Panc1 (cell line): Measurements from ENCODE around the gene NIPAL3. TPM values are rescaled to one million over a fixed set of nuclear protein-coding genes. Genes with fewer than 3 reads are reported as not detected.

Experiments used
- ATAC-seq: fragments of 200-7000 bp; cut with Tn5 transposase; 2 replicates; pipeline ENCODE4 v1.9.1; 2020; ENCODE audit warnings: mild to moderate bottlenecking, moderate library complexity
- BruUV-seq: library from RNA; stranded (reverse); fragments of 400-500 nt; replicated peaks from 2 replicates; lab custom pipeline; 2021; lab: Mats Ljungman, UMichigan
- CTCF ChIA-PET: fragments of 300-600 bp; sonication (Branson Sonifier 250); formaldehyde crosslinking; loops from one replicate; lab custom pipeline; 2022; ENCODE audit warnings: antibody characterized with exemption; lab: Charles Lee
- POLR2A ChIA-PET: fragments of 300-600 bp; sonication (Branson Sonifier 250); formaldehyde crosslinking; loops from one replicate; lab custom pipeline; 2022; ENCODE audit warnings: antibody characterized with exemption; lab: Charles Lee
- DNase-seq: peaks from one replicate; pipeline ENCODE4 v3.0.0-alpha.2; 2010; ENCODE audit warnings: low read depth, low spot score
- H3K27ac ChIP-seq: 2 replicates; pipeline ENCODE4 v1.5.1; 2011; ENCODE audit warnings: mild to moderate bottlenecking, low read length, inconsistent platforms
- H3K27me3 ChIP-seq: fragments of 200-500 bp; sonication (Bioruptor generic); 2 replicates; pipeline ENCODE4 v1.6.0; 2014; ENCODE audit warnings: low read length, inconsistent platforms; ENCODE audit not compliant: control insufficient read depth, insufficient read depth
- H3K36me3 ChIP-seq: fragments of 200-500 bp; sonication (Bioruptor generic); 2 replicates; pipeline ENCODE4 v1.5.1; 2014; ENCODE audit warnings: inconsistent platforms, mild to moderate bottlenecking, low read length, moderate library complexity; ENCODE audit not compliant: control insufficient read depth, insufficient read depth
- H3K4me1 ChIP-seq: 2 replicates; pipeline ENCODE4 v1.5.1; 2011; ENCODE audit warnings: inconsistent platforms, mild to moderate bottlenecking, low read length, moderate library complexity; ENCODE audit not compliant: control insufficient read depth, insufficient read depth
- H3K4me3 ChIP-seq, 2 experiments: 2 replicates each; pipeline ENCODE4 v1.5.1; 2011 to 2012; ENCODE audit warnings: low read depth in 2 of 2, low read length in 2 of 2, mild to moderate bottlenecking in 2 of 2, inconsistent platforms in 1 of 2, moderate library complexity in 1 of 2
- H3K9me3 ChIP-seq: fragments of 200-500 bp; sonication (Bioruptor generic); 2 replicates; pipeline ENCODE4 v1.5.1; 2014; ENCODE audit warnings: low read depth, mild to moderate bottlenecking, inconsistent platforms, low read length, moderate library complexity; ENCODE audit not compliant: control insufficient read depth, insufficient read depth
- POLR2AphosphoS5 ChIP-seq: IDR thresholded peaks from 2 replicates; pipeline ENCODE4 v1.6.1; 2012; ENCODE audit warnings: mild to moderate bottlenecking, low read depth, low read length, moderate library complexity
- REST ChIP-seq, 2 experiments: IDR thresholded peaks; 2 replicates each; pipeline ENCODE4 v1.6.1; 2011 to 2012; ENCODE audit warnings: low read depth in 2 of 2, control low read depth in 1 of 2, low read length in 1 of 2, mild to moderate bottlenecking in 1 of 2, moderate library complexity in 1 of 2; ENCODE audit not compliant: insufficient read depth in 1 of 2
- SIN3A ChIP-seq: IDR thresholded peaks from 2 replicates; pipeline ENCODE4 v1.6.1; 2012; ENCODE audit warnings: low read depth, mild to moderate bottlenecking, low read length, moderate library complexity, borderline replicate concordance; ENCODE audit not compliant: insufficient read depth
- TCF7L2 ChIP-seq: IDR thresholded peaks from 2 replicates; pipeline ENCODE4 v1.6.1; 2011; ENCODE audit warnings: mild to moderate bottlenecking, low read depth, low read length, inconsistent platforms
- in situ Hi-C: cut with HindIII; loops from 2 replicates; pipeline ENCODE4 v1.10.0; 2016; ENCODE audit warnings: low sequenced_read_pairs, low pct_unique_long_range_greater_than_20kb
- intact Hi-C: fragments of 100-400 bp; cut with micrococcal nuclease; formaldehyde crosslinking; loops from one replicate; pipeline ENCODE4 v1.10.0; 2022; ENCODE audit not compliant: unreplicated experiment
- total RNA-seq: library from RNA; stranded (reverse); gene quantifications from one replicate; pipeline ENCODE4 v1.2.1, GENCODE V29; 2021; ENCODE audit not compliant: unreplicated experiment
- TF ChIP-seq, protein P1 (sequence below): fragments of 450-650 bp; IDR thresholded peaks from 2 replicates; pipeline ENCODE4 v1.5.1; 2017; ENCODE audit warnings: mild to moderate bottlenecking

Gene NIPAL3
- total RNA-seq, 1 experiment from 2014 or later, result 13.6 TPM

GRCh38 chr1:24484199-24484598 lies 68.6 kb downstream of the NIPAL3 start:
- ChIA-PET CTCF (interaction anchor here (0.6 kb wide), 1 partner anchor 65 kb away, joined by 4 read pairs; no protein-coding TSS in a partner anchor), POLR2A (no interaction called here)
- Histone ChIP-seq H3K4me3 (no peak overlapping the region), H3K4me1 (no peaks in the 10 kb centered on the region), H3K36me3 (no peaks in the 10 kb centered on the region), H3K27me3 (no peaks in the 10 kb centered on the region), H3K27ac (no peak overlapping the region), H3K9me3 (no peaks in the 10 kb centered on the region)
- intact Hi-C loops (no loop called here), in situ Hi-C loops (no loop called here)
- no peak for TF ChIP-seq REST (IDR thresholded peaks at IDR 0.05; ENCODE audit: insufficient read depth in 1 of 2, low read depth in 2 of 2, low read length in 1 of 2)
- TF ChIP-seq, protein P1, sequence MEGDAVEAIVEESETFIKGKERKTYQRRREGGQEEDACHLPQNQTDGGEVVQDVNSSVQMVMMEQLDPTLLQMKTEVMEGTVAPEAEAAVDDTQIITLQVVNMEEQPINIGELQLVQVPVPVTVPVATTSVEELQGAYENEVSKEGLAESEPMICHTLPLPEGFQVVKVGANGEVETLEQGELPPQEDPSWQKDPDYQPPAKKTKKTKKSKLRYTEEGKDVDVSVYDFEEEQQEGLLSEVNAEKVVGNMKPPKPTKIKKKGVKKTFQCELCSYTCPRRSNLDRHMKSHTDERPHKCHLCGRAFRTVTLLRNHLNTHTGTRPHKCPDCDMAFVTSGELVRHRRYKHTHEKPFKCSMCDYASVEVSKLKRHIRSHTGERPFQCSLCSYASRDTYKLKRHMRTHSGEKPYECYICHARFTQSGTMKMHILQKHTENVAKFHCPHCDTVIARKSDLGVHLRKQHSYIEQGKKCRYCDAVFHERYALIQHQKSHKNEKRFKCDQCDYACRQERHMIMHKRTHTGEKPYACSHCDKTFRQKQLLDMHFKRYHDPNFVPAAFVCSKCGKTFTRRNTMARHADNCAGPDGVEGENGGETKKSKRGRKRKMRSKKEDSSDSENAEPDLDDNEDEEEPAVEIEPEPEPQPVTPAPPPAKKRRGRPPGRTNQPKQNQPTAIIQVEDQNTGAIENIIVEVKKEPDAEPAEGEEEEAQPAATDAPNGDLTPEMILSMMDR, result no peak
- no peak for TF ChIP-seq TCF7L2
- no peak for TF ChIP-seq SIN3A
- TF ChIP-seq POLR2AphosphoS5, result no peak
- no peak for DNase-seq
- BruUV-seq, result no TSS peak
- ATAC-seq, result 0 out of 2 replicates have a peak, but pooled peaks have one; percentile 12

- ATAC-seq, result no peak
- POLR2A ChIA-PET, result no interaction called here
These were observed 70.9 kb downstream of the NIPAL3 start for GRCh38 chr1:24486331-24487065.

More at GRCh38 chr1:24486331-24487065, 70.9 kb downstream of the NIPAL3 start:
- in situ Hi-C loops (no loop called here), intact Hi-C loops (no loop called here)
- TF ChIP-seq SIN3A (no peak), TCF7L2 (no peak), REST (IDR thresholded peaks at IDR 0.05; ENCODE audit: insufficient read depth in 1 of 2, low read depth in 2 of 2, low read length in 1 of 2) (no peak), POLR2AphosphoS5 (no peak)
- TF ChIP-seq, protein P1, result no peak
- Histone ChIP-seq H3K4me3 (no peak overlapping the region), H3K27ac (no peak overlapping the region), H3K9me3 (no peaks in the 10 kb centered on the region), H3K27me3 (no peaks in the 10 kb centered on the region), H3K36me3 (no peaks in the 10 kb centered on the region), H3K4me1 (no peaks in the 10 kb centered on the region)
- no peak for DNase-seq
- CTCF ChIA-PET, result interaction anchor here (0.6 kb wide), 1 partner anchor 39 kb away, joined by 3 read pairs; no protein-coding TSS in a partner anchor
- no TSS peak for BruUV-seq
